ENCODE measurements around the gene CLASP2. TPM values are rescaled to one million over a fixed set of nuclear protein-coding genes. Genes with fewer than 3 reads are reported as not detected.

CLASP2 gene
- total RNA-seq, 1 donor from 2014 or later, result 75.8 TPM

DNA sequence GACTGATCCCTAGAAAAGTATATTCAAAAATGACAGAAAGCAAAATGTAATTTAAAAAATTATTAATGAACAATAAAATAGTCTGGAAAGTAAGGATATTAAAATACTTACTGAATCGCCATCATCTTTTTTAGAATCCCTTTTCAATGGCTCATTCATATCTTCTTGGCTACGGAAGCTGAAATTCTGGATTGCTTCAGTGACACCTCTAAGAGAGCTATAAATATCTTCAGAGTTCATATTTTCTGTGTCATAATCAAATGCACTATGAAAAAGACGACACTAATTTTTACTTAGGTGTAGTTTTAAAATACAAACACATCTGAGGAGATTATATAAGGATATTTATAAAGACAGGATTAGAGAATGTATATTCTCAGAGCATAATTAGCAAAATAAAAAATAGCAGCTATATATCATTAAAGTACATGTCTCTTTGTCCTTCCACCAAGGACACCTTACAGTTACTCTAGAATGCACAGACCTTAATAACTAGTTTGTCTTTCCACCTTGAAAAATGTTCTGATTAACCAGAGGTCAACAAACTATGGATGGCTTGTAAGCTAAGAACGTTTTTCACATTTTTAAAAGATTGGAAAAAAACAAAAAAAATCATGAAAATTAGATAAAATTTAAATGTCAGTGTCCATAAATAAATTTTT lies 179.2 kb downstream of the CLASP2 start:
- Histone ChIP-seq H3K27me3 (no peaks in the 10 kb centered on the region), H3K9me3 (no peaks in the 10 kb centered on the region), H3K27ac (no peak overlapping the region), H3K4me3 (no peak overlapping the region), H3K36me3 (peaks cover 52 to 54% of the 10 kb centered on the region in 2 donors), H3K4me1 (no peaks in the 10 kb centered on the region)
- TF ChIP-seq, protein P1, sequence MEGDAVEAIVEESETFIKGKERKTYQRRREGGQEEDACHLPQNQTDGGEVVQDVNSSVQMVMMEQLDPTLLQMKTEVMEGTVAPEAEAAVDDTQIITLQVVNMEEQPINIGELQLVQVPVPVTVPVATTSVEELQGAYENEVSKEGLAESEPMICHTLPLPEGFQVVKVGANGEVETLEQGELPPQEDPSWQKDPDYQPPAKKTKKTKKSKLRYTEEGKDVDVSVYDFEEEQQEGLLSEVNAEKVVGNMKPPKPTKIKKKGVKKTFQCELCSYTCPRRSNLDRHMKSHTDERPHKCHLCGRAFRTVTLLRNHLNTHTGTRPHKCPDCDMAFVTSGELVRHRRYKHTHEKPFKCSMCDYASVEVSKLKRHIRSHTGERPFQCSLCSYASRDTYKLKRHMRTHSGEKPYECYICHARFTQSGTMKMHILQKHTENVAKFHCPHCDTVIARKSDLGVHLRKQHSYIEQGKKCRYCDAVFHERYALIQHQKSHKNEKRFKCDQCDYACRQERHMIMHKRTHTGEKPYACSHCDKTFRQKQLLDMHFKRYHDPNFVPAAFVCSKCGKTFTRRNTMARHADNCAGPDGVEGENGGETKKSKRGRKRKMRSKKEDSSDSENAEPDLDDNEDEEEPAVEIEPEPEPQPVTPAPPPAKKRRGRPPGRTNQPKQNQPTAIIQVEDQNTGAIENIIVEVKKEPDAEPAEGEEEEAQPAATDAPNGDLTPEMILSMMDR (IDR thresholded peaks at IDR 0.05), result no peak
- DNase-seq (ENCODE audit: low spot score in 2 of 2), result no peak
- intact Hi-C loops (cut with DNase I), result no loop called here

DNA sequence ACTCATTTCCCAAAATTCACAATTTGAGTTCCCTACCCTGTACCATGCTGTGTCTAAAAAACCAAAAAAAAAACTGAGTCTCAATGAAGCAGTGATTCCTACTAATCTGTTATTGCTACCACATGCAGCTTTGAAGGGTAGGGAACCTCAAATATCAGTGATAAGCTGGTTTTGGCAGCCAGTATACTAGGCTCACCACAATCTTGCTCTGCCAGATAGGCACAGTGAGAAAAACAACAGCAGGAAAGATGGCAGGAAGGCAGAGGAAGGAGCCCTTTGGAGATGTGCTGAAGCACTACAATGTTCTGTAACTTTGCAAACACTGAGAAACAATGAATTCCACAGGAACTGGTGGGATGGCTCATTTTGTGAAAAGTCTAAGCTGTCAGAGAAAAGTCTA lies 180.9 kb downstream of the CLASP2 start:
- H3K27ac ChIP-seq, result no peak overlapping the region
- no peaks in the 10 kb centered on the region for H3K27me3 ChIP-seq
- DNase-seq (ENCODE audit: low spot score in 2 of 2), result no peak
- no peaks in the 10 kb centered on the region for H3K9me3 ChIP-seq
- H3K4me3 ChIP-seq, result no peak overlapping the region
- H3K36me3 ChIP-seq, result peaks cover 52 to 64% of the 10 kb centered on the region in 2 donors
- TF ChIP-seq, protein P1 (IDR thresholded peaks at IDR 0.05), result no peak
- intact Hi-C loops (cut with DNase I), result no loop called here
- H3K4me1 ChIP-seq, result no peaks in the 10 kb centered on the region

DNA sequence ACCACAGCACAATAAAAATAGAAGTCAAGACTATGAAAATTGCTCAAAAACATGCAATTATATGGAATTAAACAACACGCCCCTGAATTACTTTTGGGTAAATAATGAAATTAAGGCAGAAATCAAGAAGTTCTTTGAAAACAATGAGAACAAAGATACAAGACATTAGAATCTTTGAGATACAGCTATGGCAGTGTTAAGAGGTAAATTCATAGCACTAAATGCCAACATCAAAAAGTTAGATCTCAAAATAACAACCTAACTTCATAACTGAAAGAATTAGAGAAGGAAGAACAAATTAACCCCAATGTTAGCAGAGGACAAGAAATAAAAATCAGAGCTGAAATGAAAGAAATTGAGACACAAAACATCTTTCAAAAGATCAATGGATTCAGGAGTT lies 191.3 kb downstream of the CLASP2 start:
- intact Hi-C loops (cut with DNase I), result no loop called here

DNA sequence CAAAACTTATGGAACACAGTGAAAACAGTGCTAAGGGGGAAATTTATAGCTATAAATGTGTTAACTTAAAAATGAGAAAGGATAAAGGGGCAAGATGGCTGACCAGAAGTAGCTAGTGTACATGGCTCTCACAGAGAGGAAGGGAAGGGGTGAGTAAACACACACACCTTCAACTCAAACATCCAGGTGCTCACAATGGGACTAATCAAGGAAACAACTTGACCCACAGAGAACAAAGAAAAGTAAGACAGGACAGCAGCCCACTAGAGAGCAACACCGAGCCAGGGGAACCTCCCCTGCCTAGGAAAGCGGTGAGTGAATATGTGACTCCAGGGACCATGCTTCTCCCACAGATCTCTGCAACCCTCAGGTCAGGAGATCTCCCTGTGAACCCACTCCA lies 192.8 kb downstream of the CLASP2 start:
- Histone ChIP-seq H3K4me1 (no peaks in the 10 kb centered on the region), H3K27ac (no peak overlapping the region), H3K4me3 (no peak overlapping the region), H3K36me3 (peaks cover 11 to 75% of the 10 kb centered on the region in 2 donors), H3K9me3 (peaks cover 4 to 20% of the 10 kb centered on the region in 2 donors), H3K27me3 (no peaks in the 10 kb centered on the region)
- no peak for DNase-seq (ENCODE audit: low spot score in 2 of 2)
- intact Hi-C loops (cut with DNase I), result no loop called here
- TF ChIP-seq, protein P1 (IDR thresholded peaks at IDR 0.05), result no peak

More for the DNA sequence above, 191.3 kb downstream of the CLASP2 start:
- DNase-seq (ENCODE audit: low spot score in 2 of 2), result no peak
- Histone ChIP-seq H3K9me3 (peaks cover 4 to 20% of the 10 kb centered on the region in 2 donors), H3K27me3 (no peaks in the 10 kb centered on the region), H3K36me3 (peaks cover 12 to 87% of the 10 kb centered on the region in 2 donors), H3K4me1 (no peaks in the 10 kb centered on the region), H3K27ac (no peak overlapping the region), H3K4me3 (no peak overlapping the region)
- TF ChIP-seq, protein P1 (IDR thresholded peaks at IDR 0.05), result no peak

DNA sequence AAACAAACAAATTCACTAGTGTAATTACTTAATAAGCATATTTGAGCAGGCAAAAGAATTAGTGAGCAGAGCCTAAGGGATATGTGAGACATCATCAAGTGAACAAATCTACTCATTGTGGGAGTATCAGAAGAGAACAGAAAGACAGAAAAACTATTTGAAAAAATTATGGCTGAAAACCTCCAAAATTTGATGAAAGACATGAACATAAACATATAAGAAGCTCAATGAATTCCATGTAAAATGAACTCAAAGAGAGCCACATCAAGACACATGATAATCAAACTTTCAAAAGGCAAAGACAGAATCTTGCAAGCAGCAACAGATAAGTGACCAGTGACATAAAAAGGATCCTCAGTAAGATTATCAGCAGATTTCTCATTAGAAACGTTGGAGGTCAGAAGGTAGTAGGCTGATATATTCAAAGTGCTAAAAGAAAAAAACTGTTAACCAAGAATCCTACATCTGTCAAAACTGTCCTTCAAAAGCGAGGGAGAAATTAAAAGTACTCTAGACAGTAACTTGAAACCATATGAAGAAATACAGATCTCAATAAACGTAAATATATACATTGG lies 194.9 kb downstream of the CLASP2 start:
- H3K27ac ChIP-seq, result no peak overlapping the region
- DNase-seq (ENCODE audit: low spot score in 2 of 2), result no peak
- no peak overlapping the region for H3K4me3 ChIP-seq
- peaks cover 4 to 20% of the 10 kb centered on the region in 2 donors for H3K9me3 ChIP-seq
- intact Hi-C loops (cut with DNase I), result no loop called here
- TF ChIP-seq, protein P1 (IDR thresholded peaks at IDR 0.05), result no peak
- H3K36me3 ChIP-seq, result peaks cover 9 to 70% of the 10 kb centered on the region in 2 donors
- H3K27me3 ChIP-seq, result no peaks in the 10 kb centered on the region
- H3K4me1 ChIP-seq, result no peaks in the 10 kb centered on the region
